A549 (cell line): ENCODE results near the gene SHC3.

Experiments
- ELK1 ChIP-seq: fragments of 150-350 bp; IDR thresholded peaks from 2 replicates; pipeline ENCODE4 v1.6.1; 2014; ENCODE audit warnings: low read depth, mild to moderate bottlenecking, low read length
- EP300 ChIP-seq, 2 experiments: fragments of >200 bp; sonication (Bioruptor Twin); formaldehyde crosslinking; IDR thresholded peaks; 2 replicates in 1 of 2; 3 replicates in 1 of 2; pipeline ENCODE4 v1.6.1; 2016 to 2017
- JUNB ChIP-seq: fragments of >200 bp; sonication (Bioruptor Twin); formaldehyde crosslinking; IDR thresholded peaks from 2 replicates; pipeline ENCODE4 v1.6.1; 2016
- TF ChIP-seq, protein P1 (sequence below): fragments of >200 bp; sonication (Bioruptor Twin); formaldehyde crosslinking; IDR thresholded peaks from 3 replicates; pipeline ENCODE4 v1.5.1; 2016

GRCh38 chr9:89036383-89036782, 142.2 kb downstream of the SHC3 start:
- TF ChIP-seq JUNB (no peak), EP300 (IDR thresholded peaks at IDR 0.05) (no peak), ELK1 (no peak)
- TF ChIP-seq, protein P1, sequence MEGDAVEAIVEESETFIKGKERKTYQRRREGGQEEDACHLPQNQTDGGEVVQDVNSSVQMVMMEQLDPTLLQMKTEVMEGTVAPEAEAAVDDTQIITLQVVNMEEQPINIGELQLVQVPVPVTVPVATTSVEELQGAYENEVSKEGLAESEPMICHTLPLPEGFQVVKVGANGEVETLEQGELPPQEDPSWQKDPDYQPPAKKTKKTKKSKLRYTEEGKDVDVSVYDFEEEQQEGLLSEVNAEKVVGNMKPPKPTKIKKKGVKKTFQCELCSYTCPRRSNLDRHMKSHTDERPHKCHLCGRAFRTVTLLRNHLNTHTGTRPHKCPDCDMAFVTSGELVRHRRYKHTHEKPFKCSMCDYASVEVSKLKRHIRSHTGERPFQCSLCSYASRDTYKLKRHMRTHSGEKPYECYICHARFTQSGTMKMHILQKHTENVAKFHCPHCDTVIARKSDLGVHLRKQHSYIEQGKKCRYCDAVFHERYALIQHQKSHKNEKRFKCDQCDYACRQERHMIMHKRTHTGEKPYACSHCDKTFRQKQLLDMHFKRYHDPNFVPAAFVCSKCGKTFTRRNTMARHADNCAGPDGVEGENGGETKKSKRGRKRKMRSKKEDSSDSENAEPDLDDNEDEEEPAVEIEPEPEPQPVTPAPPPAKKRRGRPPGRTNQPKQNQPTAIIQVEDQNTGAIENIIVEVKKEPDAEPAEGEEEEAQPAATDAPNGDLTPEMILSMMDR: no peak
